H1 (cell line): ENCODE results near the gene ITPK1. TPM values are rescaled to one million over a fixed set of nuclear protein-coding genes. Genes with fewer than 3 reads are reported as not detected.

Experiments used
- CEBPB ChIP-seq: IDR thresholded peaks from 2 replicates; pipeline ENCODE4 v1.6.1; 2012; ENCODE audit warnings: low read depth, low read length
- CHD7 ChIP-seq: fragments of 300-600 bp; sonication (generic); IDR thresholded peaks from 2 replicates; pipeline ENCODE4 v1.7.1; 2012; ENCODE audit warnings: low read length, moderate library complexity, mild to moderate bottlenecking, inconsistent platforms; ENCODE audit not compliant: insufficient replicate concordance
- EZH2 ChIP-seq: fragments of 200-600 bp; sonication (generic); IDR thresholded peaks from 2 replicates; pipeline ENCODE4 v1.7.1; 2012; ENCODE audit warnings: low read depth, mild to moderate bottlenecking, moderate library complexity, low read length, inconsistent platforms; ENCODE audit not compliant: severe bottlenecking
- GTF2F1 ChIP-seq: IDR thresholded peaks from 2 replicates; pipeline ENCODE4 v1.6.1; 2012; ENCODE audit warnings: low read depth, low read length, improper control_type of control experiment, borderline replicate concordance
- KDM5A ChIP-seq: fragments of 200-600 bp; IDR thresholded peaks from 2 replicates; pipeline ENCODE4 v1.7.1; 2012; ENCODE audit warnings: mild to moderate bottlenecking, low read length, inconsistent platforms, mixed read lengths
- MAFK ChIP-seq: IDR thresholded peaks from 2 replicates; pipeline ENCODE4 v1.6.1; 2012; ENCODE audit warnings: low read depth, mild to moderate bottlenecking, improper control_type of control experiment, low read length
- PHF8 ChIP-seq: fragments of 200-600 bp; sonication (generic); conservative IDR thresholded peaks from 2 replicates; pipeline ENCODE4 v1.7.1; 2012; ENCODE audit warnings: low read depth, mild to moderate bottlenecking, inconsistent platforms, low read length, moderate library complexity
- POLR2AphosphoS5 ChIP-seq: IDR thresholded peaks from 2 replicates; pipeline ENCODE4 v1.6.1; 2011; ENCODE audit warnings: low read depth, low read length
- RFX5 ChIP-seq: IDR thresholded peaks from 2 replicates; pipeline ENCODE4 v1.6.1; 2011; ENCODE audit warnings: low read depth, low read length, improper control_type of control experiment, borderline replicate concordance
- SP2 ChIP-seq: IDR thresholded peaks from 2 replicates; pipeline ENCODE4 v1.6.1; 2012; ENCODE audit warnings: mild to moderate bottlenecking, low read length, inconsistent platforms
- TAF7 ChIP-seq: optimal IDR thresholded peaks from 2 replicates; pipeline ENCODE3; 2011; ENCODE audit warnings: low read depth, mild to moderate bottlenecking, inconsistent platforms, low read length, moderate library complexity, borderline replicate concordance
- TBP ChIP-seq: IDR thresholded peaks from 2 replicates; pipeline ENCODE4 v1.6.1; 2011; ENCODE audit warnings: low read depth, low read length, improper control_type of control experiment
- polyA plus RNA-seq, 7 experiments: library from polyadenylated mRNA; depleted of rRNA in 3 of 7; stranded (reverse) in 5 of 7; unstranded in 2 of 7; fragments of >200 nt in 5 of 7; fragments of 200-250 nt in 2 of 7; gene quantifications; 1 replicate in 5 of 7; 2 replicates in 1 of 7; 4 replicates in 1 of 7; pipeline versions ENCODE4 v1.2.1 to v1.2.3, GENCODE V29; 2011 to 2013; ENCODE audit warnings: missing spikeins in 2 of 7, mixed read lengths in 2 of 7
- total RNA-seq: library from RNA; stranded (reverse); fragmentation: NEBNext Ultra II Directional; extraction: Animal tissue kit (Norgen Biotek cat#: 25700); gene quantifications from 2 replicates; pipeline ENCODE4 v1.2.1, GENCODE V29; 2021

ITPK1 gene
- total and polyA plus RNA-seq, 2 of the 8 experiments (the other 6 are each of a cell fraction or from before 2014, with no cell fraction given): 108 to 143 TPM

GRCh38 chr14:92940543-92940942 is 175.2 kb downstream of the ITPK1 start (continued):
- no peak for TF ChIP-seq CHD7
- no peak for TF ChIP-seq SP2
- TF ChIP-seq GTF2F1: no peak
- TF ChIP-seq KDM5A: no peak
- TF ChIP-seq POLR2AphosphoS5: no peak
- TF ChIP-seq CEBPB: no peak
- TF ChIP-seq RFX5: no peak
- no peak for TF ChIP-seq PHF8
- TF ChIP-seq TAF7: no peak
- no peak for TF ChIP-seq EZH2
- TF ChIP-seq TBP: no peak
- TF ChIP-seq MAFK: no peak
